Hematopoietic multipotent progenitor cell treated with erythropoietin and hydrocortisone succinate and interleukin-3 and kit ligand, for 17 days (in vitro differentiated cells): Measurements from ENCODE around the gene ANKIB1.

Source experiments
- DNase-seq: peaks from one replicate; pipeline ENCODE4 v3.0.0-alpha.2; 2015; ENCODE audit warnings: low spot score

ANKIB1 gene

GRCh38 chr7:92448205-92448747, 202.5 kb downstream of the ANKIB1 start:
- peak; percentile 74 for DNase-seq
